ENCODE measurements around the gene WWOX. TPM values are rescaled to one million over a fixed set of nuclear protein-coding genes. Genes with fewer than 3 reads are reported as not detected.

The WWOX gene
- total RNA-seq, 1 donor from 2014 or later = 34.9 TPM

DNA sequence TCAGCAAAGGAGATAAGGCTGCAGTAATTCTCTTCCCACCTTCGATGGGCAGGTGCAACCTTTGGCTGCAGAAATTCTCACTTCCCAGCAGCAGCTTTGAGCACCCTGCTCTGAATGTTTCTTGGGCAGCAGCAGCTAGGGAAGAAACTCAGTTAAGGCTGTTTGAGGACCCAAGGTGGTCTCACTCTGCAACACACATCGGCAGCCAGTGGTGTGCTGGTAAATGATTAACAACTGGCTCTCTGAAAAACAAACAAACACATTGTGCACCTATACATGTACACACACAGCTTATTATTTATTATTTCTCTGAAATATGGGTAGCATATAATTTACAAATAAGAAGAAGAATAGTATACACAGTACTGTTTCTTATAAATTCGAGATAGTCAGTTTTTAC is 685.8 kb downstream of the WWOX start:
- Histone ChIP-seq H3K4me3 (ENCODE audit: low read depth, low read length) (no peak overlapping the region), H3K36me3 (ENCODE audit: control insufficient read depth, insufficient read depth, low read length) (no peaks in the 10 kb centered on the region), H3K27me3 (ENCODE audit: control insufficient read depth, insufficient read depth, low read length) (no peaks in the 10 kb centered on the region)
- TF ChIP-seq, protein P1, sequence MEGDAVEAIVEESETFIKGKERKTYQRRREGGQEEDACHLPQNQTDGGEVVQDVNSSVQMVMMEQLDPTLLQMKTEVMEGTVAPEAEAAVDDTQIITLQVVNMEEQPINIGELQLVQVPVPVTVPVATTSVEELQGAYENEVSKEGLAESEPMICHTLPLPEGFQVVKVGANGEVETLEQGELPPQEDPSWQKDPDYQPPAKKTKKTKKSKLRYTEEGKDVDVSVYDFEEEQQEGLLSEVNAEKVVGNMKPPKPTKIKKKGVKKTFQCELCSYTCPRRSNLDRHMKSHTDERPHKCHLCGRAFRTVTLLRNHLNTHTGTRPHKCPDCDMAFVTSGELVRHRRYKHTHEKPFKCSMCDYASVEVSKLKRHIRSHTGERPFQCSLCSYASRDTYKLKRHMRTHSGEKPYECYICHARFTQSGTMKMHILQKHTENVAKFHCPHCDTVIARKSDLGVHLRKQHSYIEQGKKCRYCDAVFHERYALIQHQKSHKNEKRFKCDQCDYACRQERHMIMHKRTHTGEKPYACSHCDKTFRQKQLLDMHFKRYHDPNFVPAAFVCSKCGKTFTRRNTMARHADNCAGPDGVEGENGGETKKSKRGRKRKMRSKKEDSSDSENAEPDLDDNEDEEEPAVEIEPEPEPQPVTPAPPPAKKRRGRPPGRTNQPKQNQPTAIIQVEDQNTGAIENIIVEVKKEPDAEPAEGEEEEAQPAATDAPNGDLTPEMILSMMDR (IDR thresholded peaks at IDR 0.05; ENCODE audit: insufficient read depth, low read length, poor library complexity, severe bottlenecking) = no peak
- no peak for DNase-seq (ENCODE audit: low read depth)

DNA sequence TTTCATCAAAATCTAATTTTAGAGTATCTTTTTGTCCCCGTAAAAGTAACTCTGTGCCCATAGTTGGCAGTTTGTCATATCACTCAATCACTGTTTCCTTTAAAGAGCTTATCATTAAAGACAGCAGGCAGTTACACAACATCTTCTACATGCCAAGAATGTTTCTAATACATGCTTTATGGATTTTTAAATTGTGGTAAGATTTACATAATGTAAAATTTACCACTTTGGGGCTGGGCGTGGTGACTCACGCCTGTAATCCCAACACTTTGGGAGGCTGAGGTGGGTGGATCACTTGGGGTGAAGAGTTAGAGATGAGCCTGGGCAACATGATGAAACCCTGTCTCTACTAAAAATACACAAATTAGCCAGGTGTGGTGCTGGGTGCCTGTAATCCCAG is 687.2 kb downstream of the WWOX start:
- no peak for DNase-seq (ENCODE audit: low read depth)

DNA sequence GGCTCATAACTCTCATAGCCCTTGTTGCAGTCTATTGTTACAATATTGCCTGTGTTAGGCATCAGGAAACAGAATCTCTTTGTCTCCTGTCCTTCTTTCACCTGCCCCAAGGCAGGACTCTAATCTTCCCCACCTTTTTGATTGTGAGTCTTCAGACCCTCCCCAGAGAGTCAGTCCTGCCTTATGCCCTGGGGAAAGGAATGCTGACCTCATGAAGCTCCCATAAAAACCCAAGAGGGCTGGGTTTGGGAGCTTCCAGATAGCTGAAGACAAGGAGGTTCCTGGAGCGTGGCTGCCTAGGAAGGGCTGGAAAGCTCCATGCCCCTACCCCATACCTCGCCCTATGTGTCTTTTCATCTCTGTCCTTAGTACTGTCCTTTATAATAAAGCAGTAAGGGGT is 688.8 kb downstream of the WWOX start:
- no peaks in the 10 kb centered on the region for H3K27me3 ChIP-seq (ENCODE audit: control insufficient read depth, insufficient read depth, low read length)
- no peak overlapping the region for H3K4me3 ChIP-seq (ENCODE audit: low read depth, low read length)
- no peak for DNase-seq (ENCODE audit: low read depth)
- no peaks in the 10 kb centered on the region for H3K36me3 ChIP-seq (ENCODE audit: control insufficient read depth, insufficient read depth, low read length)
- TF ChIP-seq, protein P1 (IDR thresholded peaks at IDR 0.05; ENCODE audit: insufficient read depth, low read length, poor library complexity, severe bottlenecking) = no peak

More for the DNA sequence above, 687.2 kb downstream of the WWOX start:
- no peak overlapping the region for H3K4me3 ChIP-seq (ENCODE audit: low read depth, low read length)
- H3K27me3 ChIP-seq (ENCODE audit: control insufficient read depth, insufficient read depth, low read length) = no peaks in the 10 kb centered on the region
- TF ChIP-seq, protein P1 (IDR thresholded peaks at IDR 0.05; ENCODE audit: insufficient read depth, low read length, poor library complexity, severe bottlenecking) = no peak
- no peaks in the 10 kb centered on the region for H3K36me3 ChIP-seq (ENCODE audit: control insufficient read depth, insufficient read depth, low read length)

- no peak for DNase-seq (ENCODE audit: low read depth)
- no peak overlapping the region for H3K4me3 ChIP-seq (ENCODE audit: low read depth, low read length)
- TF ChIP-seq, protein P1 (IDR thresholded peaks at IDR 0.05; ENCODE audit: insufficient read depth, low read length, poor library complexity, severe bottlenecking) = no peak
- H3K27me3 ChIP-seq (ENCODE audit: control insufficient read depth, insufficient read depth, low read length) = no peaks in the 10 kb centered on the region
- no peaks in the 10 kb centered on the region for H3K36me3 ChIP-seq (ENCODE audit: control insufficient read depth, insufficient read depth, low read length)
These were observed 689.2 kb downstream of the WWOX start for GRCh38 chr16:78788696-78789095.

- Histone ChIP-seq H3K4me3 (ENCODE audit: low read depth, low read length) (no peak overlapping the region), H3K27me3 (ENCODE audit: control insufficient read depth, insufficient read depth, low read length) (no peaks in the 10 kb centered on the region), H3K36me3 (ENCODE audit: control insufficient read depth, insufficient read depth, low read length) (no peaks in the 10 kb centered on the region)
- no peak for DNase-seq (ENCODE audit: low read depth)
- TF ChIP-seq, protein P1 (IDR thresholded peaks at IDR 0.05; ENCODE audit: insufficient read depth, low read length, poor library complexity, severe bottlenecking) = no peak
These were observed 690.1 kb downstream of the WWOX start for GRCh38 chr16:78789561-78789960.

DNA sequence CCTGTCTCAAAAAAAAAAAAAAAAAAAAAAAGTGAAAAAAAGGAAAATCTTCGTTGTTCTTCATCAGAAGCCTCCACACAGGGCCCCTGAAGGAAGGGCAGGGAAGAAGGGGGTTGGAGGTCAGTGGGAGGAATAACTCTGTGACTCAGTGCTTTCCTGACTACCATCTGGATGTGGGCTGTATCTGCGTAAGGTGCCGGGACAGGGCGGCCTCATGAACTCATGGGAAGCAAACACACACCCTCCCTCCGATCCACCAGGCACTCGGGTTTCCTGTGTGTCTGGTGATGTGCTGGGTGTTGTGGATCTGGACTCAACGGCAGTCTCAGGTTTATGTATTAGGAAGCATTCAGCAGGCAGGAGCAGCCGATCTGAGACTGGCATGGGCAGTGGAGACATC is 691.6 kb downstream of the WWOX start:
- no peaks in the 10 kb centered on the region for H3K27me3 ChIP-seq (ENCODE audit: control insufficient read depth, insufficient read depth, low read length)
- no peaks in the 10 kb centered on the region for H3K36me3 ChIP-seq (ENCODE audit: control insufficient read depth, insufficient read depth, low read length)
- no peak for DNase-seq (ENCODE audit: low read depth)
- TF ChIP-seq, protein P1 (IDR thresholded peaks at IDR 0.05; ENCODE audit: insufficient read depth, low read length, poor library complexity, severe bottlenecking) = no peak
- H3K4me3 ChIP-seq (ENCODE audit: low read depth, low read length) = no peak overlapping the region

Measured in kidney epithelial cell (primary cell).